ENCODE data around the gene FBXL19. TPM values are rescaled to one million over a fixed set of nuclear protein-coding genes. Genes with fewer than 3 reads are reported as not detected.
A peak's percentile ranks its signal among the peaks of the same experiment; 100 is the strongest.

FBXL19 gene
- total and polyA plus RNA-seq, 10 donors = 4.3 to 24.7 (median 17.4) TPM

DNA sequence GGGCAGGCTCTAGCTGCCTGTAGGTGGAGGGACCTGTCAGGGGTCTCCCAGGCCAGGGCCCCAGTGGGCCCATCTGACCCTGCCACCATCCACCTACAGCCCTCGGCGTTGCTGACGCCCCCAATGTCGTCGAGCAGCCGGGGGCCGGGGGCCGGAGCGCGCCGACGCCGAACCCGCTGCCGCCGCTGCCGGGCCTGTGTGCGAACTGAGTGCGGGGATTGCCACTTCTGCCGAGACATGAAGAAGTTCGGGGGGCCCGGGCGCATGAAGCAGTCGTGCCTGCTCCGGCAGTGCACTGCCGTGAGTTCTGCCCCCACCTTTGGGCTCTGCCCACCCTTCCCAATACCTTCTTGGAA lies 2.2 kb downstream of the FBXL19 start:
- 93 to 95% (median 94%) methylated on average over 18 to 26 of the region's 26 CpGs for WGBS, 5 donors
- Histone ChIP-seq H3K4me1 (peaks cover 7 to 45% (median 22%) of the 10 kb centered on the region in 6 donors), H3K36me3 (peaks cover 0 to 52% (median 13%) of the 10 kb centered on the region in 6 donors), H3K9me3 (no peaks in the 10 kb centered on the region), H3K27ac (peak overlapping the region in 1 of 8 donors; percentile 97), H3K27me3 (replicated peaks in 1 of 7) (no peaks in the 10 kb centered on the region), H3K4me3 (no peak overlapping the region)
- peak; percentile 85 for DNase-seq
- intact Hi-C loops (cut with DNase I; ENCODE audit: low total_unique reads) = no loop called here
- no peak for TF ChIP-seq POLR2AphosphoS5 (IDR thresholded peaks at IDR 0.05)
- TF ChIP-seq POLR2A (IDR thresholded peaks at IDR 0.05) = no peak
- TF ChIP-seq, protein P1, sequence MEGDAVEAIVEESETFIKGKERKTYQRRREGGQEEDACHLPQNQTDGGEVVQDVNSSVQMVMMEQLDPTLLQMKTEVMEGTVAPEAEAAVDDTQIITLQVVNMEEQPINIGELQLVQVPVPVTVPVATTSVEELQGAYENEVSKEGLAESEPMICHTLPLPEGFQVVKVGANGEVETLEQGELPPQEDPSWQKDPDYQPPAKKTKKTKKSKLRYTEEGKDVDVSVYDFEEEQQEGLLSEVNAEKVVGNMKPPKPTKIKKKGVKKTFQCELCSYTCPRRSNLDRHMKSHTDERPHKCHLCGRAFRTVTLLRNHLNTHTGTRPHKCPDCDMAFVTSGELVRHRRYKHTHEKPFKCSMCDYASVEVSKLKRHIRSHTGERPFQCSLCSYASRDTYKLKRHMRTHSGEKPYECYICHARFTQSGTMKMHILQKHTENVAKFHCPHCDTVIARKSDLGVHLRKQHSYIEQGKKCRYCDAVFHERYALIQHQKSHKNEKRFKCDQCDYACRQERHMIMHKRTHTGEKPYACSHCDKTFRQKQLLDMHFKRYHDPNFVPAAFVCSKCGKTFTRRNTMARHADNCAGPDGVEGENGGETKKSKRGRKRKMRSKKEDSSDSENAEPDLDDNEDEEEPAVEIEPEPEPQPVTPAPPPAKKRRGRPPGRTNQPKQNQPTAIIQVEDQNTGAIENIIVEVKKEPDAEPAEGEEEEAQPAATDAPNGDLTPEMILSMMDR (IDR thresholded peaks at IDR 0.05 in 8 of 11, conservative IDR thresholded peaks at IDR 0.05 in 3 of 11) = no peak

DNA sequence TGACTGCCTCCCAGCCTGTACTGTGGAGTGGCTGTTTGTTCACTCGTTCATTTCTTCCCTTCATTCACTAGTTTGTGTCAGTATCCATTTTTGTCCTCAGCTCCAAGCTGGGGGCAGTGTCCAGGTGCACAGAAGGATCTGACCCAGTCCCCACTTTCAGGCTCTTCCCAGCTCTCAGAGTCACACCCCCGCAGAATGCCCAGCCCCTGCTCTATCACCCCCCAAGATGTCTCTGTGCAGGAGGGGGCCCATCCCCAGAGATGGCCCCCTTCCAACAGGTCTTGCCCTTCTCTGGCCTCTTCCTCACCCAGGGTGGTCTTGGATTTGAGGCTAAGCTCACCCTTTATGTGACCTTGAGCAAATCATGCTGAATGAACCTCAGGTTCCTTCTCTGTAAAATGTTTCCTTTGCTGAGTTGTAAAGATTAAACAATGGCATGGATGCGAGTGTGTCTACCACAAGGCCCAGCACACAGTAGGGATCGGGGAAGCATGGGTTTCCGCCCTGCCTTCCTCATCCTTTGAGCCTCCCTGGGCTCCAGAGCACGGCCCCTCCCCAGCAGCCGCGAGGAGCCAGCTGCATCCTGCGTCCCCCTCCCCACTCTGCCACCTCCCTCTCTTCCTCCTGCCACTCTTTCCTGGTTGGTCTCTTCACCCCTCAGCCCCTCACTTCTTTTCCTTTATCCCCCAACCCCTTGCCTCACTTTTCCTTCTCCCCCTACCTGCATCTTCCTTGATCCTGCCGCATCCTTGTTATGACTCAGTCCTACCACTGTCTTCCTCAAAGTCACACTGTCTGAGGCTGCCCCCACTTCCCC lies 2.8 kb downstream of the FBXL19 start:
- intact Hi-C loops (cut with DNase I; ENCODE audit: low total_unique reads) = no loop called here
- TF ChIP-seq POLR2A (IDR thresholded peaks at IDR 0.05) (no peak), POLR2AphosphoS5 (IDR thresholded peaks at IDR 0.05) (no peak)
- TF ChIP-seq, protein P1 (IDR thresholded peaks at IDR 0.05 in 8 of 11, conservative IDR thresholded peaks at IDR 0.05 in 3 of 11) = no peak
- WGBS, 5 donors = 54 to 71% (median 61%) methylated on average over 10 of the region's 10 CpGs

DNA sequence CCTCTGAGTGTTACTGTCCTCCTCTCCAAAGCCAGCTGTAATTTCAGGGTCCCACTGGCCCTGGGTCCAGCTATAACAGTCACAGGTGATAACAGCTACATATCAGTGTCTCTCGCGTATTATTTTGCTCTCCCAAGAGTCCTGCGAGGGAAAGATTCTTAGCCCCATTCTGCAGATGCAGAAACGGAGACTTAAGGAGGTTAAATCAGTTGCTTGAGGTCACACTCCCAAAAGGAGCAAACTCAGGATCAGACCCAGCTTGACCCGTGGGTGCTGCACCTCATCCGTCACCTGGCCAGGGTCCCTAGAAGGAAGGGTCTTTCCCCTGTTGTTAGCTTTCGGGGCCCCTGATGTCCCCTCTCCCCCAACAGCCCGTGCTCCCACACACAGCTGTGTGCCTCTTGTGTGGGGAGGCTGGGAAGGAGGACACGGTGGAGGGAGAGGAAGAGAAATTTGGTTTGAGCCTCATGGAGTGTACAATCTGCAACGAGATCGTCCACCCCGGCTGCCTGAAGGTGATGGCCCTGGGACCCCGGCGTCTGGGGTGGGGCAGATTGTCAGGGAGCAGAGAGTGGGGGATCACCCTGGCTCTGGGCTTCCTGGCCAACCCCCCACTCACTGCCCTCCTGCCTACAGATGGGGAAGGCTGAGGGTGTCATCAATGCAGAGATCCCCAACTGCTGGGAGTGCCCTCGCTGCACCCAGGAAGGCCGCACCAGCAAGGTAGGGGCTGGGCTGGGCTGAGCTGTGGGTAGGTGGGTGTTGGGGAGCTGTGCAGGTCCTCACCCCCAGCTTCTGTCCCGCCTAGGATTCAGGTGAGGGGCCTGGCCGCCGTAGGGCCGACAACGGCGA lies 3.8 kb downstream of the FBXL19 start:
- no peaks in the 10 kb centered on the region for H3K27me3 ChIP-seq (replicated peaks in 1 of 7)
- peaks cover 0 to 68% (median 22%) of the 10 kb centered on the region in 6 donors for H3K36me3 ChIP-seq
- TF ChIP-seq POLR2A (IDR thresholded peaks at IDR 0.05) = no peak
- no peak for TF ChIP-seq POLR2AphosphoS5 (IDR thresholded peaks at IDR 0.05)
- TF ChIP-seq, protein P1 (IDR thresholded peaks at IDR 0.05 in 8 of 11, conservative IDR thresholded peaks at IDR 0.05 in 3 of 11) = no peak
- no peak for DNase-seq
- no peak overlapping the region for H3K27ac ChIP-seq
- no peaks in the 10 kb centered on the region for H3K9me3 ChIP-seq
- WGBS, 5 donors = 85 to 94% (median 92%) methylated on average over 17 to 22 of the region's 22 CpGs
- intact Hi-C loops (cut with DNase I; ENCODE audit: low total_unique reads) = no loop called here
- H3K4me1 ChIP-seq = peaks cover 4 to 30% (median 14%) of the 10 kb centered on the region in 6 donors
- no peak overlapping the region for H3K4me3 ChIP-seq

More for the DNA sequence above, 2.8 kb downstream of the FBXL19 start:
- Histone ChIP-seq H3K36me3 (peaks cover 0 to 58% (median 17%) of the 10 kb centered on the region in 6 donors), H3K27ac (no peak overlapping the region), H3K4me1 (peaks cover 7 to 39% (median 21%) of the 10 kb centered on the region in 6 donors), H3K4me3 (no peak overlapping the region), H3K9me3 (no peaks in the 10 kb centered on the region), H3K27me3 (replicated peaks in 1 of 7) (no peaks in the 10 kb centered on the region)
- DNase-seq = no peak
